Keratinocyte (primary cell): ENCODE data around the gene DSTN. TPM values are rescaled to one million over a fixed set of nuclear protein-coding genes. Genes with fewer than 3 reads are reported as not detected.

Experiments used
- DNase-seq: peaks from one replicate; pipeline ENCODE4 v3.0.0-alpha.2; 2011; ENCODE audit warnings: low read depth, missing footprints, low spot score
- FAIRE-seq: peaks from 2 replicates; lab custom pipeline; 2011; peaks lifted over from hg19 to GRCh38; lab: Jason Lieb, UNC
- H2AFZ ChIP-seq: 2 replicates; pipeline ENCODE4 v1.6.0; 2012; ENCODE audit warnings: low read length, control low read depth, inconsistent platforms; ENCODE audit not compliant: control insufficient read depth
- H3K27ac ChIP-seq: 2 replicates; pipeline ENCODE4 v1.5.1; 2011; ENCODE audit warnings: low read length; ENCODE audit not compliant: control insufficient read depth, insufficient read depth
- H3K27me3 ChIP-seq: 3 replicates; pipeline ENCODE4 v1.6.0; 2011; ENCODE audit warnings: low read length; ENCODE audit not compliant: control insufficient read depth, insufficient read depth; ENCODE audit errors: extremely low read depth
- H3K36me3 ChIP-seq, 2 experiments: 2 replicates in 1 of 2; 3 replicates in 1 of 2; pipeline ENCODE4 v1.5.1; 2011; ENCODE audit warnings: low read length in 2 of 2, mild to moderate bottlenecking in 1 of 2; ENCODE audit not compliant: control insufficient read depth in 2 of 2, insufficient read depth in 2 of 2; ENCODE audit errors: extremely low read depth in 1 of 2
- H3K4me1 ChIP-seq: 3 replicates; pipeline ENCODE4 v1.5.1; 2011; ENCODE audit warnings: low read length; ENCODE audit not compliant: control insufficient read depth, insufficient read depth; ENCODE audit errors: extremely low read depth
- H3K4me2 ChIP-seq: 3 replicates; pipeline ENCODE4 v1.6.0; 2011; ENCODE audit warnings: low read depth, low read length; ENCODE audit not compliant: control insufficient read depth, insufficient read depth; ENCODE audit errors: extremely low read depth
- H3K4me3 ChIP-seq, 3 experiments: fragments of 200-600 bp in 1 of 3; sonication (generic) in 1 of 3; 2 replicates in 2 of 3; 3 replicates in 1 of 3; pipeline ENCODE4 v1.5.1; 2011 to 2016; ENCODE audit warnings: low read length in 3 of 3, mild to moderate bottlenecking in 3 of 3, control low read depth in 2 of 3, inconsistent platforms in 1 of 3, low read depth in 1 of 3, mixed read lengths in 1 of 3, mixed run types in 1 of 3, moderate library complexity in 1 of 3; ENCODE audit not compliant: control insufficient read depth in 2 of 3, insufficient read depth in 2 of 3; ENCODE audit errors: extremely low read depth in 1 of 3
- H3K79me2 ChIP-seq: 2 replicates; pipeline ENCODE4 v1.6.0; 2012; ENCODE audit warnings: low read length; ENCODE audit not compliant: control insufficient read depth, insufficient read depth
- H3K9ac ChIP-seq: 3 replicates; pipeline ENCODE4 v1.6.0; 2011; ENCODE audit warnings: low read length; ENCODE audit not compliant: control insufficient read depth, insufficient read depth; ENCODE audit errors: extremely low read depth
- H3K9me1 ChIP-seq: 3 replicates; pipeline ENCODE4 v1.6.0; 2011; ENCODE audit warnings: low read length; ENCODE audit not compliant: control insufficient read depth, insufficient read depth; ENCODE audit errors: extremely low read depth
- H3K9me3 ChIP-seq: 2 replicates; pipeline ENCODE4 v1.5.1; 2012; ENCODE audit warnings: low read depth, low read length; ENCODE audit not compliant: control insufficient read depth
- H4K20me1 ChIP-seq: 3 replicates; pipeline ENCODE4 v1.6.0; 2011; ENCODE audit warnings: low read length; ENCODE audit not compliant: control insufficient read depth, insufficient read depth; ENCODE audit errors: extremely low read depth
- EZH2 ChIP-seq: IDR thresholded peaks from one replicate; pipeline ENCODE4 v1.6.1; 2012; ENCODE audit warnings: inconsistent platforms, mild to moderate bottlenecking, low read length, moderate library complexity
- dilution Hi-C: fragments of 300-500 bp; cut with MboI; formaldehyde crosslinking; loops from one replicate; pipeline ENCODE4 v1.7.0; 2020; ENCODE audit warnings: low sequenced_read_pairs; ENCODE audit not compliant: extremely low pct_ligation_motif_present
- polyA plus RNA-seq, 5 experiments: library from polyadenylated mRNA; depleted of rRNA in 3 of 5; stranded (reverse) in 3 of 5; stranded (forward) in 1 of 5; unstranded in 1 of 5; fragments of >200 nt; gene quantifications; 1 replicate in 1 of 5; 2 replicates in 3 of 5; 3 replicates in 1 of 5; pipeline versions ENCODE4 v1.2.1 to v1.2.3, GENCODE V29; 2011 to 2012; ENCODE audit warnings: missing spikeins in 2 of 5, low read depth in 1 of 5, low replicate concordance in 1 of 5
- TF ChIP-seq, protein P1 (sequence below), 3 experiments: IDR thresholded peaks in 1 of 3; conservative IDR thresholded peaks in 1 of 3; optimal IDR thresholded peaks in 1 of 3; 2 replicates in 2 of 3; 3 replicates in 1 of 3; pipeline versions ENCODE3 to v1.5.1; 2011; ENCODE audit warnings: low read length in 3 of 3, mild to moderate bottlenecking in 3 of 3, moderate library complexity in 2 of 3, control low read depth in 1 of 3, inconsistent platforms in 1 of 3; ENCODE audit not compliant: insufficient read depth in 2 of 3; ENCODE audit errors: extremely low read depth in 1 of 3

The DSTN gene
- polyA plus RNA-seq, 1 donor (not counting 4 experiments of a cell fraction or from before 2014, with no cell fraction given), result 288 TPM

DNA sequence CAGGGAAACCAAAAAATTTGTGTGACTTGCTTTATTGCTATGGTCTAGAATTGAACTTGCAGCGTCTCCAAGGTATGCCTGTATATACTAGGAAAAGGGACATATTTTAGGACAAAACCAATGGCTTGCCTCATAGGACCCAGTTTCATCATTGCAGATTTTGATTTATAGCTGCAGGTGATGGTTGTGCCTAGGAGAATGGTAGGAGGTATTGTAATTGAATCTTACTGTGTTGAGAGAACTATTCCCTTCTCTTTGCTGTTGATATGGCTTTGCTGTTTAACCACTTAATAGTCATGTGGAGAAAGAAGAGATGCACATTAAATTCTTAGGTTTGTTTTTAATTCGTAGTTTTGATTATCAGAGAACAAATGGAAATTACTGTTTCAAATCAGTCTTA, 16.4 kb downstream of the DSTN start:
- TF ChIP-seq, protein P1, sequence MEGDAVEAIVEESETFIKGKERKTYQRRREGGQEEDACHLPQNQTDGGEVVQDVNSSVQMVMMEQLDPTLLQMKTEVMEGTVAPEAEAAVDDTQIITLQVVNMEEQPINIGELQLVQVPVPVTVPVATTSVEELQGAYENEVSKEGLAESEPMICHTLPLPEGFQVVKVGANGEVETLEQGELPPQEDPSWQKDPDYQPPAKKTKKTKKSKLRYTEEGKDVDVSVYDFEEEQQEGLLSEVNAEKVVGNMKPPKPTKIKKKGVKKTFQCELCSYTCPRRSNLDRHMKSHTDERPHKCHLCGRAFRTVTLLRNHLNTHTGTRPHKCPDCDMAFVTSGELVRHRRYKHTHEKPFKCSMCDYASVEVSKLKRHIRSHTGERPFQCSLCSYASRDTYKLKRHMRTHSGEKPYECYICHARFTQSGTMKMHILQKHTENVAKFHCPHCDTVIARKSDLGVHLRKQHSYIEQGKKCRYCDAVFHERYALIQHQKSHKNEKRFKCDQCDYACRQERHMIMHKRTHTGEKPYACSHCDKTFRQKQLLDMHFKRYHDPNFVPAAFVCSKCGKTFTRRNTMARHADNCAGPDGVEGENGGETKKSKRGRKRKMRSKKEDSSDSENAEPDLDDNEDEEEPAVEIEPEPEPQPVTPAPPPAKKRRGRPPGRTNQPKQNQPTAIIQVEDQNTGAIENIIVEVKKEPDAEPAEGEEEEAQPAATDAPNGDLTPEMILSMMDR (optimal IDR thresholded peaks at IDR 0.05 in 1 of 3, IDR thresholded peaks at IDR 0.05 in 1 of 3, conservative IDR thresholded peaks at IDR 0.05 in 1 of 3; ENCODE audit: extremely low read depth in 1 of 3, insufficient read depth in 2 of 3, low read length in 3 of 3), result no peak
- peaks cover 13% of the 10 kb centered on the region for H3K4me1 ChIP-seq
- H3K4me2 ChIP-seq, result no peak overlapping the region
- no peak overlapping the region for H2AFZ ChIP-seq
- peaks cover 0 to 3% of the 10 kb centered on the region in 2 experiments for H3K36me3 ChIP-seq
- no peak for FAIRE-seq
- peaks cover 6% of the 10 kb centered on the region for H4K20me1 ChIP-seq
- no peak overlapping the region for H3K27ac ChIP-seq
- dilution Hi-C loops, result no loop called here
- no peaks in the 10 kb centered on the region for H3K27me3 ChIP-seq
- peaks cover 97% of the 10 kb centered on the region for H3K79me2 ChIP-seq
- H3K9me1 ChIP-seq, result no peaks in the 10 kb centered on the region
- H3K4me3 ChIP-seq, result no peak overlapping the region
- DNase-seq, result no peak
- H3K9ac ChIP-seq, result no peak overlapping the region
- H3K9me3 ChIP-seq, result no peaks in the 10 kb centered on the region

DNA sequence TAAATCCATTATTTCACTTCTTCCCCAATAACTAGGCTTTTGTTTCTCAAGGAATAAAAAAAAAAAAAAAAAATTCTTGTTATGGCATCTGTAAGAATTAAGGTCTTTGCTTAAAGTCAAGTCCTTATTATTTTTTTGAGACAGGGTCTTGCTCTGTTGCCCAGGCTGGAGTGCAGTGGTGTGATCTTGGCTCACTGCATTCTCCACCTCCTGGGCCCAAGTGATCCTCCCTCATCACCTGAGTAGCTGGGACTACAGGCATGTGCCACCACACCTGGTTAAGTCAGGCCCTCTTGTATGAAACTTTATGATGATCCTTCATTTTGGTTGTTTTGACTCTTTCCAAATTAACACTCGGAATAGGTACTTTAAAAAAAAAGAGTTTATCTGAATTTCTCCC, 17.3 kb downstream of the DSTN start:
- Histone ChIP-seq H3K9ac (no peak overlapping the region), H4K20me1 (peaks cover 3% of the 10 kb centered on the region), H3K9me1 (no peaks in the 10 kb centered on the region), H3K4me1 (peaks cover 13% of the 10 kb centered on the region), H3K9me3 (no peaks in the 10 kb centered on the region), H2AFZ (no peak overlapping the region), H3K79me2 (peaks cover 98% of the 10 kb centered on the region), H3K4me3 (no peak overlapping the region), H3K27ac (no peak overlapping the region), H3K36me3 (peaks cover 0 to 5% of the 10 kb centered on the region in 2 experiments), H3K4me2 (no peak overlapping the region), H3K27me3 (no peaks in the 10 kb centered on the region)
- FAIRE-seq, result no peak
- dilution Hi-C loops, result no loop called here
- TF ChIP-seq, protein P1 (optimal IDR thresholded peaks at IDR 0.05 in 1 of 3, IDR thresholded peaks at IDR 0.05 in 1 of 3, conservative IDR thresholded peaks at IDR 0.05 in 1 of 3; ENCODE audit: extremely low read depth in 1 of 3, insufficient read depth in 2 of 3, low read length in 3 of 3), result no peak
- no peak for TF ChIP-seq EZH2
- no peak for DNase-seq
